GM18870 (cell line): Measurements from ENCODE around the gene FOXN1.
"Not testable (repeated sequence)": the region's sequence is repeated elsewhere in the genome, so short reads cannot be mapped to it uniquely, and the experiment has no call there.

Experiments used
- ATAC-seq: cut with Tn5 transposase; IDR thresholded peaks from one replicate; pipeline ENCODE4 v1.9.1; 2021; ENCODE audit warnings: moderate library complexity; ENCODE audit not compliant: unreplicated experiment

The FOXN1 gene

GRCh38 chr17:28571361-28572122, 65.4 kb downstream of the FOXN1 start, which contains the start of gene PIGS:
Gene PIGS, minus strand, starts transcription at chr17:28571524. Its CDS starts 28 bp downstream, at chr17:28571496.
- no peak for ATAC-seq

- no peak for ATAC-seq
Measured at GRCh38 chr17:28572259-28573039, 66.3 kb downstream of the FOXN1 start.

GRCh38 chr17:28573040-28573380, 66.9 kb downstream of the FOXN1 start:
- ATAC-seq: no peak

GRCh38 chr17:28573521-28573920, 67.4 kb downstream of the FOXN1 start:
- no peak for ATAC-seq

DNA sequence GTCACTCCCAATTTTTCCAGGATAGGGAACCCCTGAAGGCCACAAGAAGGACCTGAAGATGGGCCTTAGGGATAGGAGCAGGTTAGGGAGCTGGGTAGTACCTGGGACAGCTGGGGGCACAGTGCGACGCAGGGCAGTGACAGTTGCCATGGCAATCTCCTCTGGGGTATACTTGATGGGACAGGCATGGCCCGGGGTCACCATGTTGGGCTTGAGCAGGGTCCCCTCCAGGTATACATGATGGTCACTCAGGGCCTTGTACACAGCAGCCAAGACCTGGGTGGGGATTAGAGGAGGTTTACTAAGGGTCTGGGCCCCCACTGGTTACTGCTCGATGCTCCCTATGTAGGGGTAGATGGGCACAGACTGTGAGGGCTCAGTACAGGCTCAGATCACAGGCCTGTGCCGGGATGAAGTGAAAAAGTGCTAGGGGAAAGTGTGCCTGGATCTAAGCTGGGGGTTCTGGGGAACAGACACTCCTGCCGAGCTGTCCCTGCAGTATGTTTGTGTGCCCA, 67.9 kb downstream of the FOXN1 start:
- no peak for ATAC-seq

- ATAC-seq: no peak
Measured at GRCh38 chr17:28574526-28574925, 68.4 kb downstream of the FOXN1 start.

- no peak for ATAC-seq
Measured at GRCh38 chr17:28575126-28575795, 69.1 kb downstream of the FOXN1 start.

GRCh38 chr17:28576016-28576415, 69.9 kb downstream of the FOXN1 start:
- ATAC-seq: not testable (repeated sequence)

DNA sequence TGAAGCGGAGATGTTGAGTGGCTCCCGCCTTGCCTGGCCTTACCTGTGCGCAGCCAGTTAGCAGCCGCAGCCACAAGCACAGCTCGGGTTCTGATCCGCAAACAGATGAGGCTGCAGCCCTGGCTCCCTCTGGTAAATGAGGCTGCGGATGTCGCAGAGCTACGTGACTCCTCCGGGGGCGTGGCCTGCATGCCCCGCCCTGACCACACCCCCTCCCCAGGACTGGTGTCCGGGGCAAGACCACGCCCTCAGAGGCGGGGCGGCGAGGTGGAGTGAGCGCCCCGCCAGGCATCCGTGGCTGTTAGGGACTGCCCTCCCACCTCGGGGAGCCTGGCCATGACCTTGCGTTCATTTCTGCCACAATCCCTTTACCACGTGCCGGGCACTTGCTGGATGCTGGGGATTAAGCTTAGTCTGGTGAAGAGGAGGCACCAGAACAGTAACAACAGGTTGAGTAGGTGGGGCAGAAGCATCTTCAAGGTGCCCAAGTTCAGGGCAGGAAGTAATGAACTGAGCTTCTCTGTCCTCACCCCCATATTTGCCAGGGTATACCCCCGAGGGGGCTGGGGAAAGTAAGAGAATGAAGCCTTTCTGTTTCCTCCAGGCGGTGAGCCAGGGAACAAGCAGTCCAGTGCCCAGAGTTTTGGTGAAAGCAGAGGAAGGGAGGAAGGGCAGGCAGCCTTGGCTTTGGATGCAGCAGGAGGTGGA, 70.8 kb downstream of the FOXN1 start, which contains the start of gene ALDOC:
ALDOC (minus strand) TSS at position 138 of the 708 bp plus-strand sequence. CDS start 1,363 bp downstream, outside the sequence.
- ATAC-seq: peak; percentile 68

DNA sequence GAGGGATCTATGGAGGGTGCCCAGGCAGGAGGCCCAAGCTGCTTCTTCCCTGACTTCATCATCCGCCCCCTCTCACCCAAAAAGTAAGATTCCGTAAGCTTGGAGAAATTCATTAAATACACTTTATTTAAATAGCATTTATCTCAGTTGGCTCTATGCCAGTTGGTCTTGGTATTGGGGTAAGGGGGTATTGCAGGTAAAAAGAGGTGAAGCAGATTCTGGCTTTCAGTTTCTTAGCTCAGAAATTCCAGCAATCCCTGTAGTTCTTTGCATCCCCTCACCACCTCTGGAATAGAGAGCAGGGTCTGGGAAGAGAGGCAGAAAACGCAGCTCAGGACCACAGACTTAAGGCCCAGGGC, 71.3 kb downstream of the FOXN1 start:
- no peak for ATAC-seq

DNA sequence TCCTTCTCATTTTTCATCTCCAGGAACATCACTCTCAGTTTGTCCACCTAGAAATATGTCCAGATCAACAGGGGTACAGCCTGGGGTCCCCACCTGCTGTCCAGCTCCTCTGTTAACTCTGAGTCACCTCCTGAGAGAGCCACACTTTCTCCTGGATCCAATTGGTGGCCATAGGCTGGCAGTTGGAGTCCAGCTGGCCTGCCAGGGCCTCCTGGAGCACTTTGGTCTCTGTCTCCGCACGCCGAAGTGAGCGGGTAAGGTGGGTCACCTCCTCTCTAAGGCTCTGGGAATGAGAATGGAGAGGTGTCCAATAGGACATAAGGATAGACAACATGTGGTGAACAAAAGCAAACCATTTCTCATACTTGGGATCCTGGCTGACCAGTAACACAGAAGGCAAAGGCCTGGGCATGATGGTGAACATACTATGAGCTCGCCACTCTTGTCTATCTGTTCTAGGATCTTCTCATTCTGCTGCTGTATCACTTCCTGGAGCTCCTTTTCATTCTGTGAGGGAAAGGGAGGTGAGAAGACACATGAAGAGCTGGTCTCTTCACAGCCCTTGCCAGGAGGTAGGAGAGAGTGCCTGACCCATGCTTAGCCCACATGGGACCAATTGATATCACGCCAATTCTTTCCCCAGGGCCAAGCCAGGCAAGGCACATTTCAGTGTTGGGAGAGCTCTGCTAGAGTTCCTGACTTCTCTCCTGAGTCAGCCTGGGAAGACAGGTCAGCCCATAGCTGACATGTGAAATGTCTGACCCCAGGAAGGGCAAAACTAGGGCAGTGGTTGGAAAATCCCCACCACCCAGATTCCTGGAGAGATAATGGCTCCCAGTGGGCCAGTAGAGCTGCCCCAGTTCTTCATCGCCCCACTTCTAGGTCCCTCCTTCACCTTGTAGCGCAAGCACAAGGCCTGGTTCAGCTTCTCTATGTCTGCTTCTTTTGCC, 72.4 kb downstream of the FOXN1 start:
- ATAC-seq: no peak

GRCh38 chr17:28579526-28579925, 73.4 kb downstream of the FOXN1 start:
- ATAC-seq: no peak

- ATAC-seq: no peak
Measured at GRCh38 chr17:28580959-28581358, 74.8 kb downstream of the FOXN1 start.

- ATAC-seq: no peak
Measured at GRCh38 chr17:28582513-28582912, 76.4 kb downstream of the FOXN1 start.

GRCh38 chr17:28584434-28584833, 78.3 kb downstream of the FOXN1 start:
- ATAC-seq: no peak

DNA sequence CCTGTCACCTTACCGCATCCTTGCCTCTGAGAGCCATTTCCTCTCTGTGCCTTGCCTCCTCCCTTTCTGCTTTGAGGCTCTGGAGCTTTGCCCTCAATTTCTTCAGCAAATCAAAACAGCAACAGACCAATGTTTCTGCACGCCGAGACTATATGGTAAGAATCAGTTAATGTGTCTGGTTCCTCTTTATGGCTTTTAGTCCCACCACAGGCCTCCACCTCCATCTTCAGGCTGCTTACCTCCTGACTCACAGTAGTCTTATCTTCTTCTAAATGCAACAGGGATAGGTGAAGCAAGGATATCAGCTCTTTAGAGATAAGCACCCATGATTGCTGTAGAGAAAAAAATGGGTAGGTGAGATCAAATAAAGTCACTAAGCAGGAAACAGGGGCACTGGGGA, 79.7 kb downstream of the FOXN1 start:
- no peak for ATAC-seq
